GM12891 (cell line): ENCODE results near the gene KRTAP21-3.

ENCODE experiments used
- DNase-seq: peaks from one replicate; pipeline ENCODE4 v3.0.0; 2011; ENCODE audit warnings: low spot score; ENCODE audit not compliant: insufficient read length
- FAIRE-seq: peaks from 2 replicates; lab custom pipeline; 2011; peaks lifted over from hg19 to GRCh38; lab: Jason Lieb, UNC
- POLR2A ChIP-seq: IDR thresholded peaks from 2 replicates; pipeline ENCODE4 v1.6.1; 2011; ENCODE audit warnings: low read depth, low read length, control low read depth
- POU2F2 ChIP-seq: IDR thresholded peaks from 2 replicates; pipeline ENCODE4 v1.6.1; 2011; ENCODE audit warnings: low read depth, mild to moderate bottlenecking, control low read depth, low read length, moderate library complexity
- SPI1 ChIP-seq: IDR thresholded peaks from 2 replicates; pipeline ENCODE4 v1.6.1; 2011; ENCODE audit warnings: low read depth, low read length, control low read depth
- TAF1 ChIP-seq: IDR thresholded peaks from 2 replicates; pipeline ENCODE4 v1.6.1; 2011; ENCODE audit warnings: low read depth, low read length, control low read depth

KRTAP21-3 gene

DNA sequence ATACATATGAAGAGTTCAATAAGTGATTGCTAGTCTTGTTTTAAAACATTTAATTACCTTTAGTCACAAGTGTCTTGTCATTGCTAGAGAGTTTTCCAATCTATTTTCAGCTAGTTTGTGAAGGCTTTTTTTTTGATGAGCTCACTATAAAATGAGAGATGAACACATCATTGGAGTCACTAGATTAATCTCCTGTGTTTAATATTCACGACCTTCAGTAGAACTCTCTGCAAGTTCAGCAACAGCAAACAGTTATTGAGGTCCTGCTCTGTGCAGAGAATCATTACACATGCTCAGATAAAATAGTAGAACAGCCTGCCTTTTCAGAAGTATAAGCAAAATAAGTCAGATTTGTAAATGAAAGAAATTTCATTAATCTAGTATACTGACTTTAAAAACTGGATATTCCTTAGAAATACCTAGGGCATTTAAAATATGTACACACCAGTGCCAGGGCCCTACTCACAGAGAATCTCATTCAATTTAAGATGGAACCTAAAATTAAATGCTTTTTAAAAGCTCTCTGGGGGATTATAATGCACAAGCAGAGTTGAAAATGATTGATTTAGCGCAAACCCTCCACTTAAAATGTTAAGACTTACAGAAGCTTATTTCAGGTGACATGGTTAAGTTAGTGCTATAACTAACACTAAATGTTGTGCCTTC, 45.5 kb downstream of the KRTAP21-3 start:
- DNase-seq (no peak), FAIRE-seq (no peak)
- TF ChIP-seq POU2F2 (no peak), SPI1 (no peak)

DNA sequence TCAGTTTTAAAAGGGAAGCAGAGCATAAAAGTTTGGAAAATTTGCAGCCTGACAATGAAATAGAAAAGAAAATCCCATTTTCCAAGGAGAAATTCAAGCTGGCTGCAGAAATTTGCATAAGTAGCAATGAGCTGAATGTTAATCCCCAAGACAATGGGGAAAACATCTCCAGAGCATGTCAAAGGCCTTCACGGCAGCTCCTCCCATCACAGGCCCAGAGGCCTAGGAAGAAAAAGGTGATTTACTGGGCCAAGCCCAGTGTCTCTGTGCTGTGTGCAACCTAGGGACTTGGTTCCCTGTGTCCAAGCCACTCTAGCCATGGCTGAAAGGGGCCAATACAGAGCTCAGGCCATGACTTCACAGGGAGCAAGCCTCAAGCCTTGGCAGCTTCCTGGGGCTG, 49.8 kb downstream of the KRTAP21-3 start:
- DNase-seq (no peak), FAIRE-seq (no peak)
- no peak for TF ChIP-seq TAF1
- no peak for TF ChIP-seq SPI1
- TF ChIP-seq POU2F2 = no peak
- no peak for TF ChIP-seq POLR2A
